ENCODE results near the gene DENND2C.
A peak's percentile ranks its signal among the peaks of the same experiment; 100 is the strongest.

Gene DENND2C

DNA sequence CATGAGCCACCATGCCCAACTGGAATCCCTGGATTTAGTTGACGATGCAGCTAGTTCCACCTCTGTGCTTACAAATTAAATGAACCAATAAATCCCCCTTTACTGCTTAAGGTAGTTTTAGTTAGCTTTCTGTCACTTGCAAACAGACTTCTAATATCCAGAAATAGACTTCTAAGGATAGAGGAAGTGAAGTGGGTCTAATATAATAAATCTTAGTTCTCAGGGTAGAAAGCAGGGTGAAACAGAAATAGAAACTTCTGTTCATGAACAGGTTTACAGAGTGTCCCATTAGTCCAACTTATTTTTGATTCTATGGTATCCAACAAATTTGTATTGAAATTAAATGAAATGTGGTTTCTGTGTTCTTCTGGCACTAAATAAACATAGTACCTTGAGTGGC lies 108.5 kb downstream of the DENND2C start:
- no peak for DNase-seq (ENCODE audit: extremely low spot score)
- ChIA-PET CTCF (interaction anchor here (1.9 to 4.9 kb wide), 3 partner anchors 13 to 214 kb away, joined by 8 to 42 read pairs (median 21); no protein-coding TSS in a partner anchor), POLR2A (no interaction called here)
- TF ChIP-seq CTCF (IDR thresholded peaks at IDR 0.05; ENCODE audit: control extremely low read depth, extremely low read depth, low read depth, missing control alignments), result no peak

GRCh38 chr1:114559356-114559755 lies 110.5 kb downstream of the DENND2C start:
- CTCF ChIA-PET, result interaction anchor here (1.0 to 4.9 kb wide), 11 partner anchors 9 to 548 kb away, joined by 3 to 42 read pairs (median 5); no protein-coding TSS in a partner anchor
- no peak for DNase-seq (ENCODE audit: extremely low spot score)
- TF ChIP-seq CTCF (IDR thresholded peaks at IDR 0.05; ENCODE audit: control extremely low read depth, extremely low read depth, low read depth, missing control alignments), result no peak
- POLR2A ChIA-PET, result no interaction called here

- POLR2A ChIA-PET, result no interaction called here
- CTCF ChIA-PET, result interaction anchor here (0.6 to 4.9 kb wide), 10 partner anchors 9 to 549 kb away, joined by 3 to 42 read pairs (median 4); no protein-coding TSS in a partner anchor
- peak; percentile 34 for TF ChIP-seq CTCF (IDR thresholded peaks at IDR 0.05; ENCODE audit: control extremely low read depth, extremely low read depth, low read depth, missing control alignments)
- peak; percentile 43 for DNase-seq (ENCODE audit: extremely low spot score)
Observed at GRCh38 chr1:114558544-114558943, 111.3 kb downstream of the DENND2C start.

- POLR2A ChIA-PET, result no interaction called here
- no peak for DNase-seq (ENCODE audit: extremely low spot score)
- no peak for TF ChIP-seq CTCF (IDR thresholded peaks at IDR 0.05; ENCODE audit: control extremely low read depth, extremely low read depth, low read depth, missing control alignments)
- CTCF ChIA-PET, result interaction anchor here (1.0 to 2.4 kb wide), 4 partner anchors 13 to 207 kb away, joined by 3 to 10 read pairs (median 3); no protein-coding TSS in a partner anchor
Observed at GRCh38 chr1:114554577-114554976, 115.3 kb downstream of the DENND2C start.

- ChIA-PET POLR2A (no interaction called here), CTCF (interaction anchor here (1.3 to 1.5 kb wide), 2 partner anchors 17 to 207 kb away, joined by 3 to 4 read pairs; no protein-coding TSS in a partner anchor)
- no peak for DNase-seq (ENCODE audit: extremely low spot score)
- no peak for TF ChIP-seq CTCF (IDR thresholded peaks at IDR 0.05; ENCODE audit: control extremely low read depth, extremely low read depth, low read depth, missing control alignments)
Observed at GRCh38 chr1:114552106-114552639, 117.7 kb downstream of the DENND2C start.

DNA sequence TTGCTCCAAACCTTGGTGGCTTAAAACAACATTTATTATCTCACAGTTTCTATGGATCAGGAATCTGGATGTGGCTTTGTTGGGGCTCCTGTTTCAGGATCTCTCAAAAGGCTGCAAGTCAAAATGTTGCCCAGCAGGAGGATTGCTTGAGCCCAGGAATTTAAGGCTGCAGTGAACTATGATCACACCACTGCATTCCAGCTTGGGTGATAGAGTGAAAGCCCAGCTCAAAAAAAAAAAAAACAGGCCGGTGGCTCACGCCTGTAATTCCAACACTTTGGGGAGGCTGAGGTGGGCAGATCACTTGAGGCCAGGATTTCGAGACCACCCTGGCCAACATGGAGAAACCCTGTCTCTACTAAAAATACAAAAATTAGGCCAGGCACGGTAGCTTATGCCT lies 118.4 kb downstream of the DENND2C start:
- POLR2A ChIA-PET, result no interaction called here
- no peak for TF ChIP-seq CTCF (IDR thresholded peaks at IDR 0.05; ENCODE audit: control extremely low read depth, extremely low read depth, low read depth, missing control alignments)
- CTCF ChIA-PET, result interaction anchor here (1.3 kb wide), 1 partner anchor 206 kb away, joined by 4 read pairs; no protein-coding TSS in a partner anchor
- no peak for DNase-seq (ENCODE audit: extremely low spot score)

Measured in GM10248 (cell line).